ENCODE data around the gene TGIF2.

DNA sequence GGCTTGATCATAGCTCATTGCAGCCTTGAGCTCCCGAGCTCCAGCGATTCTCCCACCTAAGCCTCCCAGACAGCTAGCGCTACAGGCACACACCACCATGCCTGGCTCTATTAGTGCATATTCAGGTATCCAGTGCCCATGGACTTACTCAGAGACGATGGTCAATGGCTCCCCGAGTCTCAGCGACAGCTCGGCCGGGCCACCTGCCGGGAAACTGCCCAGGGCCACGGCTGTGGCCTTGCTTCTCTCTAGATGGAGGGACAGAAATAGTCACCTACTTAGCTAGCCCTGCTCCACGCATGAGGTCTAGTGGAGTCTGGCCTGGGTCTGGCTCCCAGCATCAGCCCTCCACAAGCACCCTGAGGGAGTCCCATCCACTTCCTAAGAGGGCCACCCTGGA, 60.9 kb downstream of the TGIF2 start:
- no peak for TF ChIP-seq POLR2A (IDR thresholded peaks at IDR 0.05)
- TF ChIP-seq EP300 (IDR thresholded peaks at IDR 0.05) = no peak
- TF ChIP-seq, protein P1, sequence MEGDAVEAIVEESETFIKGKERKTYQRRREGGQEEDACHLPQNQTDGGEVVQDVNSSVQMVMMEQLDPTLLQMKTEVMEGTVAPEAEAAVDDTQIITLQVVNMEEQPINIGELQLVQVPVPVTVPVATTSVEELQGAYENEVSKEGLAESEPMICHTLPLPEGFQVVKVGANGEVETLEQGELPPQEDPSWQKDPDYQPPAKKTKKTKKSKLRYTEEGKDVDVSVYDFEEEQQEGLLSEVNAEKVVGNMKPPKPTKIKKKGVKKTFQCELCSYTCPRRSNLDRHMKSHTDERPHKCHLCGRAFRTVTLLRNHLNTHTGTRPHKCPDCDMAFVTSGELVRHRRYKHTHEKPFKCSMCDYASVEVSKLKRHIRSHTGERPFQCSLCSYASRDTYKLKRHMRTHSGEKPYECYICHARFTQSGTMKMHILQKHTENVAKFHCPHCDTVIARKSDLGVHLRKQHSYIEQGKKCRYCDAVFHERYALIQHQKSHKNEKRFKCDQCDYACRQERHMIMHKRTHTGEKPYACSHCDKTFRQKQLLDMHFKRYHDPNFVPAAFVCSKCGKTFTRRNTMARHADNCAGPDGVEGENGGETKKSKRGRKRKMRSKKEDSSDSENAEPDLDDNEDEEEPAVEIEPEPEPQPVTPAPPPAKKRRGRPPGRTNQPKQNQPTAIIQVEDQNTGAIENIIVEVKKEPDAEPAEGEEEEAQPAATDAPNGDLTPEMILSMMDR (IDR thresholded peaks at IDR 0.05) = no peak
- TF ChIP-seq POLR2AphosphoS5 (IDR thresholded peaks at IDR 0.05) = no peak

All from upper lobe of left lung (tissue), 4 donors.